ENCODE results near the gene GOLM1.

The GOLM1 gene

DNA sequence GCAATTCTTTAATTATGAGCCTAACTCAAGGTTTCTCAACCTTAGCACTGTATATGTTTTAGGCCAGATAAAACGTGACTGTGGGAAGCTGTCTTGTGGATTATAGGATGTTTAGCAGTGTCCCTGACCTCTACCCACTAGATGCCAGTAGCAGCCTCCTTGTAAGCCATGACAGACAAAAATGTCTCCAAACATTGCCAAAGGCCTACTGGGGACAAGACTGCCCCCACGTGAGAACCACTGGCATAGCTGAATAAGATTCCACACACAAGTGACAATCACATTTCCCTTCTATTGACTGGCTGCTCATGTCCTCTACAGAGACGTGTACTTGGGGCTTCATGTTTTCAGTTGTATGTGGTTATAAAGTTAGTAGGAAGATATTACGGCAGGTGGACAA, 55.4 kb downstream of the GOLM1 start:
- no peak for DNase-seq

DNA sequence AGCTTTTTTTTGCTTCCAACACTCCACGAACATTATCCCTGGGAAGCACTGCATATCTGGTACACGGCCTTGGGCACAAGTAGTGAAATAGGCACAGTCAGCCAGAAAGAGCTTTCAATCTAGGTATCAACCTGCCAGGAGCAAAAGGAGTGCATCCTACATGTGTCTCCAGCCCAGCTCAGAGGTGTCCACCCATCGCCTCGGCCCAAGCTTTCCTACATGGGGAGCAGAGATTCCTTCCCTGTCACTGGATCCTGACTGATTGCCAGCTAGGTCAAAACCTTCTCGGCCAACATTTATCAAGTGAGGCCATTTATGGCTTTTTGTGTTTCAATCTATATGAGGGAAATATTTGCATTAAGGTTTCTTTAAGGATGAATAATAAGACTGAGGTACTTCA, 55.8 kb downstream of the GOLM1 start:
- DNase-seq: no peak

DNA sequence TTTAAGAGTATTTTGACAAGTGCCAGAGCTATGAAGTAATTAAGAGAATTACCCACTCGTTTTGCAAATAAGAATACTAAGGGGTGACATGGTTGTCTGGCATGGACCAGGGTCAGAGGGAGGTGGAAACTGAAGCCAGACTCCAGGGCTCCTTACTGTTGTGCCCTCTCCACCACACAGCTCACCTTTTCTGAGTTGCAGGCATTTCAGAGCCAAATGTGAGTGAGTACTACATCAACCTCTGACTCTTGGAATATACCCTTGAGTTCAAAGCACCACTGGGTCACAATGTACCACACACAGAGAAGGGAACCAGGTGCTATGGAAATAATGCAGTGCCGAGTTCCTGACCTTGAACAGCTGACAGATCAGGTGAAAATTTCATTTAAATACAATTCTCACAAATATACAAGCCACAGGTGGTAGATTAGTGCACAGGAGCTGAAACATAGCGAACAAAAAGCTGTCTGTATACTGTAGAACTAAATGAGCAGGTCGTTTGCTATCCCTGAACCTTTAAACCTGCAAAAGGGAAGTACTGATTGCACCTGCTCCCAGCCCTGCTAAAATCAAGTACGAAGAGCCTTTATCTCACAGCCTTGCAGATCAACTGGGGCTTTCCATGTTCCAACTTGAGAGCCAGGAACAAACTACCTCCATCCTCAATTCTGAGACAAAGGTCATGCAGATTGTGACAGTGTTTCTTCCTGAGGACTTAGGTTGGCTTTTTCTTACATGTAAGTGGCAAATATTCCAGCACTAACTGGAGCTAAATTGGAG, 57.0 kb downstream of the GOLM1 start:
- no peak for DNase-seq

DNA sequence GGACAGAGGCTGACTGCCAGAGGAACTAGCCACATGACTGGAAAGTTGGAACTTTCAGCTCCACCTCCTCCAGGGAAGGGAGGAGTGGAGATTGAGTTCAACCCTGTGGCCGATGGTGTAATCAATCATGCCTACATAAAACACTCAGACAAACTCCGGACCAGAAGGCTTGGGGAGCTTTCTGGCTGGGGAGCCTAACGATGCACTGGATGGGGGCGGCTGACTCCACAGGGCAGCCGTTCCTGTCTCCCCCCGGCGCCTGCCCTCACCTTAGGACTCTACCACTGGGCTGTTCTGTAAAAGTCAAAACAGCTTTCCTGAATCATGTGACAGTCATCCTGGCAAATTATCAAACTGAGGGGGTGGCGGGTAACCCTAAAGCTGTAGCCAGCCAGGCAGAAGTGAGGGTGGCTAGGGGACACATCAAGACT, 58.0 kb downstream of the GOLM1 start:
- no peak for DNase-seq

DNA sequence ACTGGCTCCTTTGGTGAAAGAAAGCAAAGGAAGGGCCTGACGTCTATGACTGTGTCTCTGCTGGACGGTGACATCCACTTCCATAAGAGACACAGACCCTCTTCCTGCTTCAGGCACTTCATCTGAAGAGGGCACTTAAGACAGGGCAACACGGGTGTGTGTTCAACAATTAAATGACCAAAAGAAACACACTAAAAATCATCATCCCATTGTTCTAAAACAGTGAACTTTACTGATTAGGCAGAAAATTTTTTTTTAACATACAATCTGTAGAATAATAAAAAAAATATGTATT, 58.5 kb downstream of the GOLM1 start:
- DNase-seq: no peak

DNA sequence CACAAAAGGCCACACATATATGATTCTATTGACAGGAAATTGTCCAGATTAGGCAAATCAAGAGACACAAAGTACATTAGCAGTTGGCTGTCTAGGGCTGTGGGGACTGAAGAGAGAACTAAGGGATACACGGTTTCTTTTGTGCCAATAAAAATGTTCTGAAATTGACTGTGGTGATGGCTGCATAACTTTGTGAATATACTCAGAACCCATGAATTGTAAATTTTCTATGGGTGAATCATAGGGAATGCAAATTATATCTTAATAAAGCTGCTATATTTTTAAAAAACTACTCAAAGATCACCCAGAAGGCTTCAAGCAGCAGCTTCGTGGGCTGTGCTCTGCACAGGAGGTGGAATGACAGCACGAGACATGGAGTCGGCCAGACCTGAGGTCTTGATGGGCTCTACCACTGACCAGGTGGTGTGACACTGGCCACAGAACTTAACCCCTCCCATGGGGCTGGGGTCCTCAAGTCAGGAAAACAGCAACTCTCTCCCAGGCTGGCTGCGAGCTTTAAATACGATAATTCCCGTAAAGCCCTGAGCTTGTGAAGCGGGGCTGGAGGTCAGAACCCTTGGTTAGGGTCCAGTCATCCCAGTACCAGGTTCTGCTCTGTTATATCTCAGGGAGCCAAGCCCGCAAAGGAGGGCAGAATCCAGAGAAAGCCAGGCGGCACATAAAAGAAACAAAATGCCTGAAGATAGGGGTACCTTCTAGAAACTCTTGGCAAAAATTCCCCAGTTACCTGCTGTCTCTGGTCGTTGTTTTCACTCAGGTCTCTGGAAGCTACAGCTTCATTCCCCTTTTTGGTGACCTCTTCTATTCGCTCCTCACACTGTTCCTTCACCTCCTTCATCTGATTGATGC, 59.1 kb downstream of the GOLM1 start:
- DNase-seq: no peak

DNA sequence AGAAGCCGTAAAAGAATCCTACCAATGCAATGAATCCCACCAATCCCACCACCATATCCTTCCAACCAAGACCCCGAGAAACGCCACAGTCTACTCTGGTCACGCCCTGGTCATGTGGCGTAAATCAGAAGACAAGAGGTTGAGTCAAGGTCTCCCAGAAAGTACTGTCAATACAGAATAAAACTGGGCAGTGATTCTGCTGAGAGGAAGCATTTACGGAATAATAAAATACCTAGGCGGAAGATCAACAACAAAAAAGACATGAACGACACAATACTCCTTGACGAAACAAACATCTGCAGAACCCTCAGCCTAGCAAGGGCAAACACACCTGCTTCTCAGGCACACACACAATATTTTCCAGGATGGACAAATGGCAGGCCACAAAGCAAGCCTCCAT, 62.8 kb downstream of the GOLM1 start:
- no peak for DNase-seq

- DNase-seq: no peak
These were observed 63.4 kb downstream of the GOLM1 start for GRCh38 chr9:86035827-86036440.

DNA sequence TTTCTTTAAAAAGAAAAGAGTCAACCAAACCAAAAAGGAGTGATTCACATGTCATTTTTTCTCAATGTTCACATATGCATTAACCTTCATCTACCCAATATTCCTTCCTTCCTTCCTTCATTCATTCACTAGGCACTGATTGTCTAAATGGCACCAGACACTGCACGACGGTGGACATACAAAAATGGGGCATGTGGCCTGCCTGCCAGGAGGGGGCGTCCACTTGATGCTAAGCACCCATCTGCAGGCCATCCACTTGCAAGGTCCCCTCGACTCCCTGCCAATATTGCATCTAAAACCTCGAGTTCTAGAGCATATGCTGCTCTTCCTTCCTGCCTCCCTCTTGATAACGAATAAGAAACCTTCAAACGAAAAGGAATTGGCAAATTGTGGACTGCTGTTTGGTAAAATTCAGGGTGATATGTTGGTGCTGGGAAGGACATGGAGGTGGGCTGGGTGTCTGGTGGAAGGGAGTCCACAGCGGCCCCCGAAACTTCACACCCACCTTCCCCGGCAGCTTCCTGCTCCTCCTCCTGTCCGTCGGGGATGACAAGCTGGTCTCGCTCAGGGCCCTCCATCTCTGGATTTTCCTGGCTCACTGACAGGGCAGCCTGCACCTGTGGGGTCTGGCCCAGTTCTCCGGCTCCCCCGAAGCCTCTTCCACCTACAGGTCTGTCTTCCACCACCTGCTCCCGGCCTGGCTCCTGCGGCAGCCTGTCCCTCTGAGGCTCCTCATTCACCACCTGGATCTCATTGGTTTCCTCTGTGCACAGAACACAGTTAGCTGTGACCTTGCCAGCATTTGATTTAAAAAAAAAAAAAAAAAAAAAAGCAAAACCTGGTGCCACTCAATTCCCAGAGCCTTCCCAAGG, 64.3 kb downstream of the GOLM1 start:
- no peak for DNase-seq

- DNase-seq: no peak
These were observed 71.6 kb downstream of the GOLM1 start for GRCh38 chr9:86027767-86028166.

GRCh38 chr9:86022687-86023266, 76.6 kb downstream of the GOLM1 start:
- no peak for DNase-seq

DNA sequence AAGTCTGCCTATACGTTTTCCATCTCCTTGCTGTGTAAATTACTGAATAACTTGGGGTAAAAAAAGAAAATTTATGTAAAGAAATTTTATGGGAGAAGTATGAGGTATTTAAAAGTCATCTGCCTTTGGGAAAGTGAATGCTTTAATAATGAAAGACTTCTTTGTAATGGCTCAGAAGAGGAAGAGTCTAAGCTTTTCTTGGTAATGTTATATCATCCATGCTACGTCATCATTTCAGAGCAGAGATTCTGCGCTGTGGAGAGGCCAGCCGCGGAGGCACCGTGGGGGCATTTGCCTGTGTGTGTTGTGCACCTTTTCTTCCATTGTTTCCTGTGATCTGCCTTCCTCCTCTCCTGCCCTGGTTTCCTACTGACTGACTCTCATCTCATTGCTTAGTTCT, 78.2 kb downstream of the GOLM1 start:
- no peak for DNase-seq

DNA sequence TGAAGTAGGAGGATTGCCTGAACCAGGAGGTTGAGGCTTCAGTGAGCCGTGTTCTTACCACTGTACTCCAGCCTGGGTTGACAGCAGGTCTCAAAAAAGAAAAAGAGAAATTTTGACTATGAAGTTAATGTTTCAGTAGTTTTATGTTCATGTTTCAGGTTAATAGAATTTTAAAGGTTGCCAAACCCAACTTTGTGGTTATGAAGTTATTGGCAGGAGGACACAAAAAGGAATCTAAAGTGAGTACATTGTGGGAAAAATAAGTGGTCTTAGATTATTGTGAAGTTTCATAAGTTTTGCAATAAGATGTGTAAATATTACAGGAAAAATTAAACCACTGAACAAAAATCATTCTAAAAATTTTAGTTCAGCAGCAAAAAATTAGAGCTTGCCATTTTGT, 78.6 kb downstream of the GOLM1 start:
- DNase-seq: no peak

DNA sequence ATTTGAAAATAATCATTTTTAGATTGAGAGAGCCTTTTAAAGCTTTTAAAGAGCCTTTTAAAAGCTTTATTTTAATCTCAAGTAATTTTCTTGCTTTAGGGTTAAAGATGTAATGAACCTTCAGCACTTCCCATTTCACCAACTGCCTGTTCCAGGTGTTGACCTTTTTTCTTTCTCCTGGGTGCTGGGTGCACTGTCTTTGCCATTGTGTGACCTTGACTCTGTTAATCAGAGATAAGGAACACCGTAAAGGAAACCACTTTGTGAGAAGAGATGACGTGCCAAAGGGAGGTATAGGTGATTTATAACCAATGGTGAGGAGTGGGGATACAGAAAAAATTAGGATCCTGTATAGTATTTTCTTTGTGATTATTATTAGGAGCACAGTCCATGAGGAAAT, 90.2 kb downstream of the GOLM1 start:
- DNase-seq: no peak

- DNase-seq: no peak
These were observed 94.0 kb downstream of the GOLM1 start for GRCh38 chr9:86005253-86005775.

- DNase-seq: no peak
These were observed 103.8 kb downstream of the GOLM1 start for GRCh38 chr9:85995599-85995998.

DNA sequence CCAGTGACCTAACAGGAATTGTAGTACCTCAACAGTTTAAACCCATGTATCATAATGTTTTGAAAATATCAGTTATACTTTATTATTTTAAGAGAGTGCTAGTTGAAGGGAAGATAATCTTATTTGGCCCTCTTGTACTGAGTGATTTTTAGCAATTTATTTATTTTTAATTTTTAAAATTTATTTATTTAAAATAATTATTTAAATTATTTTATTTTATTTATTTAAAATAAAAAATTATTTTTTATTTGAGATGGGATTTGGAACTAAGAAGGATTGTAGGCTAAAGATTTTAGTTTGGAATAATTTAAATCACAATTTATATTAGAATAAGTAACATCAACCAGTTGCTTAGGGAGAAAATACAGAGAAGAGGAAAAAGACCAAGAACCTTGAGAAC, 104.3 kb downstream of the GOLM1 start:
- no peak for DNase-seq

- DNase-seq: no peak
These were observed 105.2 kb downstream of the GOLM1 start for GRCh38 chr9:85994191-85994590.

DNA sequence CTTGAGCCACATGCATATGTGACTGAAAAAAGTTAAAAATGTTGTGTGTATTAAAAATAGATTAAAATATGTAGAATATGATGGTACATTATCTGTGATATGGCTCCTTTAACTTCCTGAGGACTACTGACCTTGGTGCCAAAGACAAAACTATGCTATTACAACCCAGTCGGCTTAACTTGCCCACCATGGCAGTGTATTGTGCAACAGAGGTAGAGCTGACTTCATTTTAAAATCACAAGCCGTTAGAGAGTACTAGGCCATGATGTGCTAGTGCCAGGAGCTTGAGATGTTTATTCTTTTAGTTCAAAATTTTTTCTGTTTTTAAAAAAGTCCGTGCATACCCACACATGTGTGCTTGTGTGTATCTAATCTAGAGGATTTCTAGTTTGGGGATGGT, 112.1 kb downstream of the GOLM1 start:
- DNase-seq: no peak

DNA sequence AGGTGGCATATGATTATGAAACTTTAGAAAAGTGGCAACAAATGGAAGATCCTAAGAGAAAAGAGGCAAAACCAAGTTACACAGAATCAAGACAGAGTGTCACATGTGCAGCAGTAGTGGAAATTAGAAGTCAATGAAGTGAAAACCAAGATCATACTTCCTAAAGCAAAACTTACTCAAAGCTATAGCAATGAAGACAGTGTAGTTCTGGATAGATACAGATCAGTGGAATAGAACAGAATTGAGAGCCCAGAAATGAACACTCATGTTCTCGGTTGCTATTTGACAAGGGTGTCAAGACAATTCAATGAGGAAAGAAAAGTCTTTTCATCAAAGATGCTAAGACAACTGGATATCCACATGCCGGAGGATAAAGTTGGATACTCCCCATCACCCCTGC, 114.9 kb downstream of the GOLM1 start:
- no peak for DNase-seq

GRCh38 chr9:85981369-85981768, 118.0 kb downstream of the GOLM1 start:
- no peak for DNase-seq

DNA sequence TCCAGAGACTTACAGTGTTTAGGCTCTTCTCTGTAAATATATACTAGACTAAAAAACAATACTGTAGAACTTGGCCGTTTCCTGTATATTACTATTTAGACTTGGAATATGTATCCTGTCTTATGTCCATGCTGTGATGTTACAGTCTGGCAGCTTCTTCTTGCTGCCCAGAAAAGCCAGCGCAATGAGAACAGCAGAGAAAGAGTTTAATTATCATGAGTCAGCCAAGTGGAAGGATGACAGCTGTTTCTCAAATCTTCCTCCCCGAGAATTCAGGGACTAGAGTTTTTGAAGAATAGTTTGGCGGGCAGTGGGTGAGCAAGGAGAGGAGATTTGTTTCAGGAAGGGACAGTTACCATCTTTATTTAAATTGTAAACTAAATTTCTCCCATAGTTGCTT, 120.9 kb downstream of the GOLM1 start:
- no peak for DNase-seq
